ENCODE results near the gene CENPB. TPM values are rescaled to one million over a fixed set of nuclear protein-coding genes. Genes with fewer than 3 reads are reported as not detected.

Gene CENPB
- total and polyA plus RNA-seq, 2 of the 4 experiments (the other 2 are of a cell fraction): 45.7 to 59.1 TPM

GRCh38 chr20:3749087-3749688 lies 37.4 kb downstream of the CENPB start:
- Histone ChIP-seq H3K79me1 (ENCODE audit: low read depth in 1 of 2, low read length in 2 of 2) (no peaks in the 10 kb centered on the region), H3K4me2 (ENCODE audit: low read depth, low read length) (no peak overlapping the region), H3K36me3 (ENCODE audit: control insufficient read depth, insufficient read depth, low read length) (peaks cover 2% of the 10 kb centered on the region), H3K27me3 (ENCODE audit: control insufficient read depth, insufficient read depth, low read length) (peaks cover 9% of the 10 kb centered on the region), H3K9me1 (ENCODE audit: insufficient read depth, low read length) (no peaks in the 10 kb centered on the region), H3K27ac (ENCODE audit: insufficient read depth, low read length) (no peak overlapping the region), H3K18ac (ENCODE audit: low read depth, low read length) (no peak overlapping the region), H2AK5ac (ENCODE audit: low read depth, low read length) (no peak overlapping the region), H3K9ac (ENCODE audit: low read depth, low read length) (no peak overlapping the region), H4K5ac (ENCODE audit: low read depth, low read length) (no peak overlapping the region), H3K4me1 (ENCODE audit: control insufficient read depth, insufficient read depth, low read length) (no peaks in the 10 kb centered on the region), H2AK9ac (replicated peaks; ENCODE audit: low read depth, low read length, poor library complexity) (no peak overlapping the region), H3K4ac (ENCODE audit: low read depth, low read length) (no peak overlapping the region), H2BK120ac (ENCODE audit: low read depth, low read length) (no peak overlapping the region), H4K8ac (ENCODE audit: low read depth in 2 of 2, low read length in 2 of 2) (no peak overlapping the region), H2BK15ac (ENCODE audit: low read depth, low read length) (no peak overlapping the region), H2AFZ (replicated peaks; ENCODE audit: low read length, poor library complexity) (no peak overlapping the region), H2BK20ac (ENCODE audit: low read depth, low read length) (no peak overlapping the region), H3K9me3 (ENCODE audit: control insufficient read depth, insufficient read depth, low read length) (no peaks in the 10 kb centered on the region), H2BK5ac (ENCODE audit: low read depth, low read length, poor library complexity, severe bottlenecking) (no peak overlapping the region), H3K14ac (replicated peaks; ENCODE audit: low read depth, low read length) (no peak overlapping the region), H3K23ac (ENCODE audit: low read depth, low read length) (no peak overlapping the region), H3K56ac (ENCODE audit: extremely low read depth, insufficient read depth, low read length) (no peak overlapping the region), H3K4me3 (ENCODE audit: insufficient read depth, low read depth, low read length) (no peak overlapping the region), H4K91ac (ENCODE audit: insufficient read depth, low read depth, low read length) (no peak overlapping the region), H4K20me1 (ENCODE audit: insufficient read depth, low read length) (0 out of 2 replicates have a peak, but pooled peaks cover 6% of the 10 kb centered on the region)
- CTCF ChIA-PET: interaction anchor here (1.3 kb wide), 1 partner anchor 72 kb away, joined by 3 read pairs; no protein-coding TSS in a partner anchor
- in situ Hi-C loops (cut with MboI; ENCODE audit: low sequenced_read_pairs) (no loop called here), dilution Hi-C loops (cut with HindIII; ENCODE audit: low sequenced_read_pairs, unreplicated experiment) (no loop called here), intact Hi-C loops (cut with micrococcal nuclease) (no loop called here)
- BruUV-seq (replicated peaks): no TSS peak
- WGBS, 2 experiments (ENCODE audit: extremely low coverage in 2 of 2, insufficient read length in 1 of 2): 35% methylated on average over 2 of the region's 24 CpGs; no CpG with 5 or more reads in 1 of the 2 experiments
- DNase-seq (no peak), ATAC-seq (ENCODE audit: low read depth) (no peak)
- POLR2A ChIA-PET (ENCODE audit: unreplicated experiment): no interaction called here
- TF ChIP-seq CEBPB (IDR thresholded peaks at IDR 0.05; ENCODE audit: low read depth, low read length) (no peak), SMC3 (IDR thresholded peaks at IDR 0.05; ENCODE audit: low read depth, low read length) (no peak), MAFK (IDR thresholded peaks at IDR 0.05; ENCODE audit: low read depth, low read length) (no peak), ELK1 (IDR thresholded peaks at IDR 0.05; ENCODE audit: borderline replicate concordance, low read depth, low read length) (no peak), RCOR1 (IDR thresholded peaks at IDR 0.05; ENCODE audit: insufficient replicate concordance, low read length) (no peak), USF2 (IDR thresholded peaks at IDR 0.05; ENCODE audit: low read depth, low read length) (no peak), NFE2L2 (IDR thresholded peaks at IDR 0.05; ENCODE audit: low read depth, low read length) (no peak), MXI1 (IDR thresholded peaks at IDR 0.05; ENCODE audit: borderline replicate concordance, low read depth, low read length) (no peak), MAZ (IDR thresholded peaks at IDR 0.05; ENCODE audit: borderline replicate concordance, low read depth, low read length) (no peak), CHD1 (IDR thresholded peaks at IDR 0.05; ENCODE audit: low read depth, low read length) (no peak), FOS (IDR thresholded peaks at IDR 0.05; ENCODE audit: low read depth, low read length) (no peak), POLR2A (IDR thresholded peaks at IDR 0.05; ENCODE audit: low read depth, low read length) (no peak), CTCF (conservative IDR thresholded peaks at IDR 0.05; ENCODE audit: low read depth, low read length) (no peak), BHLHE40 (IDR thresholded peaks at IDR 0.05; ENCODE audit: low read depth, low read length) (no peak), RAD21 (IDR thresholded peaks at IDR 0.05; ENCODE audit: low read length) (no peak), RFX5 (IDR thresholded peaks at IDR 0.05; ENCODE audit: low read depth, low read length) (no peak)

All from IMR-90 (cell line).